Skeletal muscle satellite cell (primary cell): ENCODE results near the gene EDA.

Source experiments
- H3K27me3 ChIP-seq: 2 replicates; pipeline ENCODE4 v1.7.0; 2013; ENCODE audit warnings: low read length; ENCODE audit not compliant: control insufficient read depth, insufficient read depth
- H3K36me3 ChIP-seq: 2 replicates; pipeline ENCODE4 v1.7.0; 2013; ENCODE audit warnings: mild to moderate bottlenecking, control low read depth, low read length; ENCODE audit not compliant: insufficient read depth
- H3K4me1 ChIP-seq: 2 replicates; pipeline ENCODE4 v1.7.0; 2013; ENCODE audit warnings: low read length; ENCODE audit not compliant: control insufficient read depth, insufficient read depth
- H3K4me2 ChIP-seq: 2 replicates; pipeline ENCODE4 v1.7.0; 2013; ENCODE audit warnings: mild to moderate bottlenecking, low read length
- H3K4me3 ChIP-seq: 2 replicates; pipeline ENCODE4 v1.7.0; 2013; ENCODE audit warnings: low read length
- H3K9ac ChIP-seq: 2 replicates; pipeline ENCODE4 v1.7.0; 2013; ENCODE audit warnings: mild to moderate bottlenecking, low read depth, low read length, moderate library complexity
- H3K9me3 ChIP-seq: replicated peaks from 2 replicates; pipeline ENCODE4 v1.7.0; 2013; ENCODE audit warnings: mild to moderate bottlenecking, control low read depth, low read length

The EDA gene

GRCh38 chrX:70029863-70030262 is 413.9 kb downstream of the EDA start:
- H3K4me1 ChIP-seq = peaks cover 3% of the 10 kb centered on the region
- H3K4me3 ChIP-seq = no peak overlapping the region
- no peak overlapping the region for H3K9ac ChIP-seq
- H3K27me3 ChIP-seq = peaks cover 7% of the 10 kb centered on the region
- H3K36me3 ChIP-seq = no peaks in the 10 kb centered on the region
- H3K4me2 ChIP-seq = no peak overlapping the region
- no peaks in the 10 kb centered on the region for H3K9me3 ChIP-seq

GRCh38 chrX:70030301-70030767 is 414.4 kb downstream of the EDA start:
- Histone ChIP-seq H3K9ac (no peak overlapping the region), H3K4me3 (no peak overlapping the region), H3K9me3 (no peaks in the 10 kb centered on the region), H3K36me3 (no peaks in the 10 kb centered on the region), H3K4me1 (peaks cover 3% of the 10 kb centered on the region), H3K4me2 (no peak overlapping the region), H3K27me3 (peaks cover 7% of the 10 kb centered on the region)

- no peak overlapping the region for H3K4me3 ChIP-seq
- H3K9ac ChIP-seq = no peak overlapping the region
- H3K9me3 ChIP-seq = no peaks in the 10 kb centered on the region
- no peaks in the 10 kb centered on the region for H3K36me3 ChIP-seq
- no peaks in the 10 kb centered on the region for H3K4me1 ChIP-seq
- no peak overlapping the region for H3K4me2 ChIP-seq
- H3K27me3 ChIP-seq = peaks cover 7% of the 10 kb centered on the region
These were observed 416.9 kb downstream of the EDA start for GRCh38 chrX:70032792-70033191.

DNA sequence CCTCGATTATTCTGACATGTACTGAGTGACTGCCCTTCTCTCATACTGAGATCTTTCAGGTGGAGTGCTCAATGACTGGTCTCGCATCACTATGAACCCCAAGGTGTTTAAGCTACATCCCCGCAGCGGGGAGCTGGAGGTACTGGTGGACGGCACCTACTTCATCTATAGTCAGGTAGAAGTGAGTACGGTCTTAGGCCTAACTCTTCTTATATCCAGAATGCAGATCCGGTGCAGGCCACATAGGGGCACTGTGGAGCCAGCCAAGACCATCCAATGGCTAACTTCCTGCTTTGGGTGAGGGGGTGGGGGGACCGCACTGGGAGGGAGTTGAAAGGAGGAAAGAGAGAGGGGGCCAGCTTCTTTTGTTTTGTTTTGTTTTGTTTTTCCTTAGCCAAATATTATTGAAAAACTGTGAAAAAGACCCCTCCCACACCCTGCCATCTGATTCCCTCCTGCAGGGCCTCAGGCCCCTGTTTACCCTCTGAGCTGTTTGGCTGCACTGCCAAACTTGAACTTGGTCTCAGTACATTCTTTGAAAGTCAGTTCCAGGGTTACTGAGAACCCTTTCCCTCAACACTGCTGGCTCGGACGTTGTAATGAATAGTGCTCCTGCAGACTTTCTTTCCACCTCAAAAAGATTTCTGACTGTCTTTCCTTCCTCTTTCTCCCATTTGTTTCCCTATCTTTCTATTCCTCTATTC is 417.6 kb downstream of the EDA start:
- no peaks in the 10 kb centered on the region for H3K9me3 ChIP-seq
- H3K4me2 ChIP-seq = no peak overlapping the region
- no peaks in the 10 kb centered on the region for H3K36me3 ChIP-seq
- no peak overlapping the region for H3K4me3 ChIP-seq
- H3K27me3 ChIP-seq = peaks cover 7% of the 10 kb centered on the region
- H3K9ac ChIP-seq = no peak overlapping the region
- no peaks in the 10 kb centered on the region for H3K4me1 ChIP-seq

- no peaks in the 10 kb centered on the region for H3K4me1 ChIP-seq
- H3K36me3 ChIP-seq = no peaks in the 10 kb centered on the region
- no peak overlapping the region for H3K4me2 ChIP-seq
- no peaks in the 10 kb centered on the region for H3K9me3 ChIP-seq
- peaks cover 4% of the 10 kb centered on the region for H3K27me3 ChIP-seq
- H3K4me3 ChIP-seq = no peak overlapping the region
- no peak overlapping the region for H3K9ac ChIP-seq
These were observed 418.7 kb downstream of the EDA start for GRCh38 chrX:70034646-70035045.

- H3K9ac ChIP-seq = no peak overlapping the region
- H3K4me1 ChIP-seq = no peaks in the 10 kb centered on the region
- H3K4me3 ChIP-seq = no peak overlapping the region
- H3K27me3 ChIP-seq = no peaks in the 10 kb centered on the region
- H3K9me3 ChIP-seq = no peaks in the 10 kb centered on the region
- no peaks in the 10 kb centered on the region for H3K36me3 ChIP-seq
- no peak overlapping the region for H3K4me2 ChIP-seq
These were observed 422.6 kb downstream of the EDA start for GRCh38 chrX:70038515-70038914.

GRCh38 chrX:70038951-70039350 is 423.0 kb downstream of the EDA start:
- no peak overlapping the region for H3K9ac ChIP-seq
- H3K27me3 ChIP-seq = no peaks in the 10 kb centered on the region
- no peak overlapping the region for H3K4me3 ChIP-seq
- no peak overlapping the region for H3K4me2 ChIP-seq
- no peaks in the 10 kb centered on the region for H3K36me3 ChIP-seq
- no peaks in the 10 kb centered on the region for H3K9me3 ChIP-seq
- no peaks in the 10 kb centered on the region for H3K4me1 ChIP-seq

DNA sequence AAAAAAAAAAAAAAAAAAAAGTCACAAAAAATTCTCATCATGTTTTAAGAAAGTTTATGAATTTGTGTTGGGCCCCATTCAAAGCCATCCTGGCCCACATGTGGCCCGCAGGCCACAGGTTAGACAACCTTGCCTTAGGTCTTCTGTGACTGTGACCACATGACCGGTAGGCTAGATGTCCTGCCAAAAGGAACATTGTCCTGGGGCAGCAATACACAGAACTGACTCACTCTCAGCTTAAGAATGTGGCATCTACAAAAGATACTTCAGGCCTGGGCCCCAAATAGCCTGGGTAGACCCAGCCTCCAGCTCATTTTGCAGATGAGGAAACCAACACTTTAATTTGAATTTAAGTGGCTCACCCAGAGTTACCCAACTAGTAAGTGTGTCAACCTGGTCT is 423.8 kb downstream of the EDA start:
- Histone ChIP-seq H3K4me2 (no peak overlapping the region), H3K27me3 (no peaks in the 10 kb centered on the region), H3K36me3 (no peaks in the 10 kb centered on the region), H3K9me3 (no peaks in the 10 kb centered on the region), H3K4me1 (peaks cover 5% of the 10 kb centered on the region), H3K4me3 (no peak overlapping the region), H3K9ac (no peak overlapping the region)

GRCh38 chrX:70041993-70042392 is 426.1 kb downstream of the EDA start:
- Histone ChIP-seq H3K9ac (no peak overlapping the region), H3K4me1 (peaks cover 14% of the 10 kb centered on the region), H3K9me3 (no peaks in the 10 kb centered on the region), H3K36me3 (no peaks in the 10 kb centered on the region), H3K4me2 (no peak overlapping the region), H3K4me3 (no peak overlapping the region), H3K27me3 (no peaks in the 10 kb centered on the region)

DNA sequence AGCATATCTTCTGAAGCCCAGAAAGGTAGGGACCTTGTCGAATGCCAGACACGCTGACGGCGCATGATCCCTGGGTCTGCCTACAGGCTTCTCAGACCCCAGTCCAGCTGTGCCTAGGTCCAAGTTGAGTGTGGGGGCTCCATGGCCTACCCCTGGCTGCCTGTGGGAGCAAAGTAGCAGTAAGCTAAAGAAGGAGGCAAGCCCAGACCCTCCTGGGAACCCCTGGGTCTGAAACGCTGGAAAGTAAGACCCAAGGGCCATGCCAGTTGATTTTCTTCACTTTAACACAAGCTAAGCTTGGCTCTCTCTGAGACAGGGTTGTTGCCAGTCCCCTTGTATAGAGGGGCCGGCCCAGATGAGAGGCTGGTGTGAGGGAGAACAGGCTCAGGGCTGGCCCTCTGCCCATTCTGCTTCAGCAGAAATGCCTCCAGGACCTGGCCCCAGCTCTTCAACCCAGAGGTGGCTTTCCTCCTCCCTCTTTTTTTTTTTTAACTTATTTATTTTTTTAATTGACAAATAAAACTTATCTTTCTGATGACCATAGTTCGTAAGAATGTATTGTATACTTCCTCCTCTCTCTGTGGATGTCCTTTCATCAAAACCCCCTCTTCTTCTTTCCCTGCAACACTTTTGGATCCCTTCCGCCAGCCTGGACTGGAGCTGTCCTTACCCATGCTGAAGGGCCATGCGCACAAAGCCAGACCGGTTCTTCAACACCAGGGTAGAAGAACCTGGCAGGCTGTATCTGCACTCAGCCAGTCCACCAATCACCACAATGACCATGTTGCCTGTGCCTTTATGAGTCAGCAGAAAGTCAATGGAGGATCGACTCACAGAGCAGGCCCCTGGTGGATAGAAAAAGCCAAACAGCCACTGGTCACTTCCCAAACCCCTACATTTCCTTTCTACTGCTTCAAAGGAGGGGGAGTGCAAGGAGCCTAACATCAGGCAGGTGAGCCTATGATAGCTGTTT is 426.8 kb downstream of the EDA start:
- no peaks in the 10 kb centered on the region for H3K9me3 ChIP-seq
- no peak overlapping the region for H3K4me3 ChIP-seq
- H3K4me1 ChIP-seq = peaks cover 21% of the 10 kb centered on the region
- no peak overlapping the region for H3K4me2 ChIP-seq
- no peaks in the 10 kb centered on the region for H3K27me3 ChIP-seq
- H3K36me3 ChIP-seq = no peaks in the 10 kb centered on the region
- H3K9ac ChIP-seq = no peak overlapping the region

GRCh38 chrX:70043685-70044084 is 427.8 kb downstream of the EDA start:
- no peak overlapping the region for H3K4me2 ChIP-seq
- H3K4me1 ChIP-seq = peaks cover 23% of the 10 kb centered on the region
- no peaks in the 10 kb centered on the region for H3K27me3 ChIP-seq
- no peaks in the 10 kb centered on the region for H3K9me3 ChIP-seq
- H3K4me3 ChIP-seq = no peak overlapping the region
- H3K36me3 ChIP-seq = no peaks in the 10 kb centered on the region
- no peak overlapping the region for H3K9ac ChIP-seq
